Measurements from ENCODE around the gene BMS1. TPM values are rescaled to one million over a fixed set of nuclear protein-coding genes. Genes with fewer than 3 reads are reported as not detected.
"Not testable (repeated sequence)": the region's sequence is repeated elsewhere in the genome, so short reads cannot be mapped to it uniquely, and the experiment has no call there.

The BMS1 gene
- total RNA-seq = 10.4 TPM

GRCh38 chr10:42782446-42783180 lies at the start of gene BMS1:
Gene BMS1 (plus strand): TSS chr10:42782795. CDS start chr10:42784395, 1,600 bp downstream.
- H3K9me3 ChIP-seq (ENCODE audit: control insufficient read depth in 3 of 3, low read length in 3 of 3) = no peaks in the 10 kb centered on the region
- peak within 1 kb of the TSS; percentile 84 to 98 (median 96) for H3K9ac ChIP-seq (ENCODE audit: low read depth in 1 of 3, low read length in 3 of 3)
- peaks cover 8 to 13% (median 13%) of the 10 kb centered on the region in 3 donors for H3K4me1 ChIP-seq (ENCODE audit: control insufficient read depth in 3 of 3, insufficient read depth in 3 of 3, low read length in 3 of 3)
- peaks cover 17 to 32% (median 22%) of the 10 kb centered on the region in 3 donors for H3K36me3 ChIP-seq (ENCODE audit: control insufficient read depth in 3 of 3, insufficient read depth in 3 of 3, low read length in 3 of 3)
- peak within 1 kb of the TSS; percentile 85 to 99 (median 96) for H3K4me3 ChIP-seq (ENCODE audit: low read length in 3 of 3)
- peak within 1 kb of the TSS; percentile 80 for H3K27ac ChIP-seq (ENCODE audit: low read depth, low read length)
- H3K27me3 ChIP-seq (ENCODE audit: control insufficient read depth in 3 of 3, insufficient read depth in 3 of 3, low read length in 3 of 3) = no peaks in the 10 kb centered on the region

- no peaks in the 10 kb centered on the region for H3K4me1 ChIP-seq (ENCODE audit: control insufficient read depth in 3 of 3, insufficient read depth in 3 of 3, low read length in 3 of 3)
- H3K9me3 ChIP-seq (ENCODE audit: control insufficient read depth in 3 of 3, low read length in 3 of 3) = no peaks in the 10 kb centered on the region
- H3K4me3 ChIP-seq (ENCODE audit: low read length in 3 of 3) = no peak overlapping the region
- H3K9ac ChIP-seq (ENCODE audit: low read depth in 1 of 3, low read length in 3 of 3) = no peak overlapping the region
- H3K36me3 ChIP-seq (ENCODE audit: control insufficient read depth in 3 of 3, insufficient read depth in 3 of 3, low read length in 3 of 3) = no peaks in the 10 kb centered on the region
- no peak overlapping the region for H3K27ac ChIP-seq (ENCODE audit: low read depth, low read length)
- peaks cover 0 to 7% (median 0%) of the 10 kb centered on the region in 3 donors for H3K27me3 ChIP-seq (ENCODE audit: control insufficient read depth in 3 of 3, insufficient read depth in 3 of 3, low read length in 3 of 3)
Measured at GRCh38 chr10:42734536-42734935, 48.1 kb upstream of the BMS1 start.

- Histone ChIP-seq H3K36me3 (ENCODE audit: control insufficient read depth in 3 of 3, insufficient read depth in 3 of 3, low read length in 3 of 3) (no peaks in the 10 kb centered on the region), H3K9ac (ENCODE audit: low read depth in 1 of 3, low read length in 3 of 3) (no peak overlapping the region), H3K4me1 (ENCODE audit: control insufficient read depth in 3 of 3, insufficient read depth in 3 of 3, low read length in 3 of 3) (no peaks in the 10 kb centered on the region), H3K4me3 (ENCODE audit: low read length in 3 of 3) (no peak overlapping the region), H3K27ac (ENCODE audit: low read depth, low read length) (no peak overlapping the region), H3K9me3 (ENCODE audit: control insufficient read depth in 3 of 3, low read length in 3 of 3) (peaks cover 0 to 4% (median 0%) of the 10 kb centered on the region in 3 donors), H3K27me3 (ENCODE audit: control insufficient read depth in 3 of 3, insufficient read depth in 3 of 3, low read length in 3 of 3) (no peaks in the 10 kb centered on the region)
Measured at GRCh38 chr10:42738679-42739078, 43.9 kb upstream of the BMS1 start.

- H3K4me1 ChIP-seq (ENCODE audit: control insufficient read depth in 3 of 3, insufficient read depth in 3 of 3, low read length in 3 of 3); H3K36me3 ChIP-seq (ENCODE audit: control insufficient read depth in 3 of 3, insufficient read depth in 3 of 3, low read length in 3 of 3); H3K9ac ChIP-seq (ENCODE audit: low read depth in 1 of 3, low read length in 3 of 3); H3K27me3 ChIP-seq (ENCODE audit: control insufficient read depth in 3 of 3, insufficient read depth in 3 of 3, low read length in 3 of 3); H3K9me3 ChIP-seq (ENCODE audit: control insufficient read depth in 3 of 3, low read length in 3 of 3); H3K4me3 ChIP-seq (ENCODE audit: low read length in 3 of 3); H3K27ac ChIP-seq (ENCODE audit: low read depth, low read length): not testable (repeated sequence)
Measured at GRCh38 chr10:42741536-42741935, 41.1 kb upstream of the BMS1 start.

GRCh38 chr10:42743697-42744096 lies 38.9 kb upstream of the BMS1 start:
- H3K27me3 ChIP-seq (ENCODE audit: control insufficient read depth in 3 of 3, insufficient read depth in 3 of 3, low read length in 3 of 3) = peaks cover 0 to 8% (median 3%) of the 10 kb centered on the region in 3 donors
- H3K27ac ChIP-seq (ENCODE audit: low read depth, low read length) = no peak overlapping the region
- H3K9me3 ChIP-seq (ENCODE audit: control insufficient read depth in 3 of 3, low read length in 3 of 3) = peaks cover 0 to 4% (median 0%) of the 10 kb centered on the region in 3 donors
- no peaks in the 10 kb centered on the region for H3K4me1 ChIP-seq (ENCODE audit: control insufficient read depth in 3 of 3, insufficient read depth in 3 of 3, low read length in 3 of 3)
- no peak overlapping the region for H3K4me3 ChIP-seq (ENCODE audit: low read length in 3 of 3)
- no peaks in the 10 kb centered on the region for H3K36me3 ChIP-seq (ENCODE audit: control insufficient read depth in 3 of 3, insufficient read depth in 3 of 3, low read length in 3 of 3)
- no peak overlapping the region for H3K9ac ChIP-seq (ENCODE audit: low read depth in 1 of 3, low read length in 3 of 3)

- Histone ChIP-seq H3K4me3 (ENCODE audit: low read length in 3 of 3) (no peak overlapping the region), H3K9ac (ENCODE audit: low read depth in 1 of 3, low read length in 3 of 3) (no peak overlapping the region), H3K27me3 (ENCODE audit: control insufficient read depth in 3 of 3, insufficient read depth in 3 of 3, low read length in 3 of 3) (peaks cover 0 to 8% (median 3%) of the 10 kb centered on the region in 3 donors)
Measured at GRCh38 chr10:42744134-42744701, 38.4 kb upstream of the BMS1 start.

GRCh38 chr10:42753126-42753506 lies 29.5 kb upstream of the BMS1 start:
- peaks cover 18 to 24% (median 21%) of the 10 kb centered on the region in 3 donors for H3K4me1 ChIP-seq (ENCODE audit: control insufficient read depth in 3 of 3, insufficient read depth in 3 of 3, low read length in 3 of 3)
- no peaks in the 10 kb centered on the region for H3K36me3 ChIP-seq (ENCODE audit: control insufficient read depth in 3 of 3, insufficient read depth in 3 of 3, low read length in 3 of 3)
- H3K27me3 ChIP-seq (ENCODE audit: control insufficient read depth in 3 of 3, insufficient read depth in 3 of 3, low read length in 3 of 3) = peaks cover 8 to 60% (median 47%) of the 10 kb centered on the region in 3 donors
- no peak overlapping the region for H3K27ac ChIP-seq (ENCODE audit: low read depth, low read length)
- H3K9me3 ChIP-seq (ENCODE audit: control insufficient read depth in 3 of 3, low read length in 3 of 3) = no peaks in the 10 kb centered on the region
- peak overlapping the region; percentile 63 to 71 (median 68) for H3K4me3 ChIP-seq (ENCODE audit: low read length in 3 of 3)
- peak overlapping the region in 1 of 3 donors; percentile 62 for H3K9ac ChIP-seq (ENCODE audit: low read depth in 1 of 3, low read length in 3 of 3)

More at GRCh38 chr10:42744134-42744701, 38.4 kb upstream of the BMS1 start:
- H3K4me1 ChIP-seq (ENCODE audit: control insufficient read depth in 3 of 3, insufficient read depth in 3 of 3, low read length in 3 of 3) = no peaks in the 10 kb centered on the region
- peaks cover 0 to 4% (median 0%) of the 10 kb centered on the region in 3 donors for H3K9me3 ChIP-seq (ENCODE audit: control insufficient read depth in 3 of 3, low read length in 3 of 3)
- H3K27ac ChIP-seq (ENCODE audit: low read depth, low read length) = no peak overlapping the region
- H3K36me3 ChIP-seq (ENCODE audit: control insufficient read depth in 3 of 3, insufficient read depth in 3 of 3, low read length in 3 of 3) = no peaks in the 10 kb centered on the region

GRCh38 chr10:42753507-42754154 lies 29.0 kb upstream of the BMS1 start:
- Histone ChIP-seq H3K36me3 (ENCODE audit: control insufficient read depth in 3 of 3, insufficient read depth in 3 of 3, low read length in 3 of 3) (no peaks in the 10 kb centered on the region), H3K4me1 (ENCODE audit: control insufficient read depth in 3 of 3, insufficient read depth in 3 of 3, low read length in 3 of 3) (peaks cover 20 to 24% (median 24%) of the 10 kb centered on the region in 3 donors), H3K27me3 (ENCODE audit: control insufficient read depth in 3 of 3, insufficient read depth in 3 of 3, low read length in 3 of 3) (peaks cover 8 to 64% (median 47%) of the 10 kb centered on the region in 3 donors), H3K27ac (ENCODE audit: low read depth, low read length) (no peak overlapping the region), H3K4me3 (ENCODE audit: low read length in 3 of 3) (peak overlapping the region; percentile 63 to 71 (median 68)), H3K9ac (ENCODE audit: low read depth in 1 of 3, low read length in 3 of 3) (peak overlapping the region; percentile 19 to 51 (median 45)), H3K9me3 (ENCODE audit: control insufficient read depth in 3 of 3, low read length in 3 of 3) (no peaks in the 10 kb centered on the region)

GRCh38 chr10:42754155-42755027 lies 28.2 kb upstream of the BMS1 start:
- Histone ChIP-seq H3K4me1 (ENCODE audit: control insufficient read depth in 3 of 3, insufficient read depth in 3 of 3, low read length in 3 of 3) (peaks cover 20 to 26% (median 24%) of the 10 kb centered on the region in 3 donors), H3K36me3 (ENCODE audit: control insufficient read depth in 3 of 3, insufficient read depth in 3 of 3, low read length in 3 of 3) (no peaks in the 10 kb centered on the region), H3K4me3 (ENCODE audit: low read length in 3 of 3) (peak overlapping the region; percentile 63 to 71 (median 68)), H3K27me3 (ENCODE audit: control insufficient read depth in 3 of 3, insufficient read depth in 3 of 3, low read length in 3 of 3) (peaks cover 8 to 67% (median 47%) of the 10 kb centered on the region in 3 donors), H3K9ac (ENCODE audit: low read depth in 1 of 3, low read length in 3 of 3) (peak overlapping the region; percentile 45 to 61 (median 45)), H3K27ac (ENCODE audit: low read depth, low read length) (no peak overlapping the region), H3K9me3 (ENCODE audit: control insufficient read depth in 3 of 3, low read length in 3 of 3) (no peaks in the 10 kb centered on the region)
